HEK293 (cell line): Measurements from ENCODE around the gene GOSR2.
"Not testable (repeated sequence)": the region's sequence is repeated elsewhere in the genome, so short reads cannot be mapped to it uniquely, and the experiment has no call there.

Experiments used
- CTCF ChIA-PET: fragments of 350-600 bp; formaldehyde crosslinking; extraction: SDS; loops from one replicate; lab custom pipeline; 2021; ENCODE audit warnings: antibody characterized with exemption; lab: Yijun Ruan, JAX
- POLR2A ChIA-PET: fragments of 300-600 bp; formaldehyde crosslinking; extraction: SDS; loops from one replicate; lab custom pipeline; 2020; ENCODE audit warnings: antibody characterized with exemption, inconsistent platforms; lab: Yijun Ruan, JAX
- H3K27ac ChIP-seq: fragments of 200-500 bp; sonication (Bioruptor generic); 2 replicates; pipeline ENCODE4 v1.5.1; 2014; ENCODE audit warnings: low read depth, low read length, control low read depth, inconsistent platforms; ENCODE audit errors: extremely low read depth
- H3K36me3 ChIP-seq, 2 experiments: fragments of 200-500 bp in 1 of 2; sonication (Bioruptor generic) in 1 of 2; 1 replicate in 1 of 2; 2 replicates in 1 of 2; pipeline ENCODE4 v1.5.1; 2014 to 2017; ENCODE audit warnings: inconsistent platforms in 2 of 2, low read length in 2 of 2; ENCODE audit not compliant: control insufficient read depth in 2 of 2, insufficient read depth in 1 of 2
- H3K4me1 ChIP-seq: fragments of 200-500 bp; sonication (Bioruptor generic); 2 replicates; pipeline ENCODE4 v1.5.1; 2014; ENCODE audit warnings: mild to moderate bottlenecking, low read length, inconsistent platforms; ENCODE audit not compliant: control insufficient read depth, insufficient read depth
- H3K4me3 ChIP-seq: 2 replicates; pipeline ENCODE4 v1.5.1; 2011; ENCODE audit warnings: low read depth, mild to moderate bottlenecking, control low read depth, low read length, moderate library complexity
- H3K9me3 ChIP-seq: fragments of 200-500 bp; sonication (Bioruptor generic); 2 replicates; pipeline ENCODE4 v1.5.1; 2014; ENCODE audit warnings: low read depth, low read length, inconsistent platforms; ENCODE audit not compliant: control insufficient read depth, insufficient read depth
- MEIS1 ChIP-seq: sonication (generic); formaldehyde crosslinking; IDR thresholded peaks from 2 replicates; pipeline ENCODE4 v1.8.1; 2022; ENCODE audit warnings: missing genetic modification reagents, mild to moderate bottlenecking, borderline replicate concordance
- OVOL3 ChIP-seq: fragments of 450-650 bp; formaldehyde crosslinking; IDR thresholded peaks from 2 replicates; pipeline ENCODE4 v1.5.1; 2016; ENCODE audit warnings: missing biosample characterization, missing genetic modification characterization
- PRDM1 ChIP-seq: fragments of 450-650 bp; formaldehyde crosslinking; IDR thresholded peaks from 2 replicates; pipeline ENCODE4; 2016; ENCODE audit warnings: missing biosample characterization, missing genetic modification characterization
- TCF7L2 ChIP-seq: IDR thresholded peaks from 2 replicates; pipeline ENCODE4 v1.6.1; 2011; ENCODE audit warnings: low read depth, mild to moderate bottlenecking, inconsistent platforms, low read length, moderate library complexity, borderline replicate concordance
- ZNF114 ChIP-seq: fragments of 450-650 bp; formaldehyde crosslinking; IDR thresholded peaks from 2 replicates; pipeline ENCODE4 v1.5.0; 2017; ENCODE audit warnings: missing biosample characterization, missing genetic modification characterization
- ZNF146 ChIP-seq: fragments of 450-650 bp; formaldehyde crosslinking; IDR thresholded peaks from 2 replicates; pipeline ENCODE4 v1.5.1; 2016; ENCODE audit warnings: missing biosample characterization, missing genetic modification characterization
- ZNF274 ChIP-seq, 2 experiments: fragments of 200-500 bp in 1 of 2; fragments of 450-650 bp in 1 of 2; sonication (Bioruptor generic) in 1 of 2; formaldehyde crosslinking in 1 of 2; IDR thresholded peaks; 2 replicates each; pipeline versions ENCODE4 v1.5.1 to v1.6.1; 2014 to 2016; ENCODE audit warnings: borderline replicate concordance in 1 of 2, inconsistent platforms in 1 of 2, low read length in 1 of 2, missing biosample characterization in 1 of 2, missing genetic modification characterization in 1 of 2
- ZNF292 ChIP-seq: fragments of 450-650 bp; formaldehyde crosslinking; IDR thresholded peaks from 2 replicates; pipeline ENCODE4 v1.5.1; 2016; ENCODE audit warnings: low read depth, missing biosample characterization, missing genetic modification characterization, borderline replicate concordance
- ZNF354C ChIP-seq: fragments of 450-650 bp; formaldehyde crosslinking; IDR thresholded peaks from 2 replicates; pipeline ENCODE4 v1.5.1; 2016; ENCODE audit warnings: missing biosample characterization, missing genetic modification characterization, low read depth, borderline replicate concordance
- ZNF596 ChIP-seq: fragments of 450-650 bp; IDR thresholded peaks from 2 replicates; pipeline ENCODE4 v1.5.0; 2018; ENCODE audit warnings: missing biosample characterization, mild to moderate bottlenecking, missing genetic modification characterization, moderate library complexity
- ZNF677 ChIP-seq: fragments of 450-650 bp; IDR thresholded peaks from 2 replicates; pipeline ENCODE4 v1.5.0; 2018; ENCODE audit warnings: missing biosample characterization, mild to moderate bottlenecking, missing genetic modification characterization, moderate library complexity
- ZNF707 ChIP-seq: fragments of 450-650 bp; formaldehyde crosslinking; IDR thresholded peaks from 2 replicates; pipeline ENCODE4 v1.5.1; 2016; ENCODE audit warnings: missing biosample characterization, missing genetic modification characterization
- ZXDB ChIP-seq: fragments of 450-650 bp; formaldehyde crosslinking; IDR thresholded peaks from 2 replicates; pipeline ENCODE4 v1.5.1; 2016; ENCODE audit warnings: missing biosample characterization, missing genetic modification characterization
- TF ChIP-seq, protein P1 (sequence below): fragments of 450-650 bp; formaldehyde crosslinking; IDR thresholded peaks from 2 replicates; pipeline ENCODE4 v1.5.0; 2017; ENCODE audit warnings: missing biosample characterization, missing genetic modification characterization, borderline replicate concordance
- TF ChIP-seq, protein P2 (sequence below): fragments of 450-650 bp; formaldehyde crosslinking; IDR thresholded peaks from 2 replicates; pipeline ENCODE4 v1.5.1; 2016; ENCODE audit warnings: missing biosample characterization, missing genetic modification characterization

GOSR2 gene

GRCh38 chr17:46917516-46917915 lies 5.4 kb upstream of the GOSR2 start (continued):
- TF ChIP-seq, protein P1, sequence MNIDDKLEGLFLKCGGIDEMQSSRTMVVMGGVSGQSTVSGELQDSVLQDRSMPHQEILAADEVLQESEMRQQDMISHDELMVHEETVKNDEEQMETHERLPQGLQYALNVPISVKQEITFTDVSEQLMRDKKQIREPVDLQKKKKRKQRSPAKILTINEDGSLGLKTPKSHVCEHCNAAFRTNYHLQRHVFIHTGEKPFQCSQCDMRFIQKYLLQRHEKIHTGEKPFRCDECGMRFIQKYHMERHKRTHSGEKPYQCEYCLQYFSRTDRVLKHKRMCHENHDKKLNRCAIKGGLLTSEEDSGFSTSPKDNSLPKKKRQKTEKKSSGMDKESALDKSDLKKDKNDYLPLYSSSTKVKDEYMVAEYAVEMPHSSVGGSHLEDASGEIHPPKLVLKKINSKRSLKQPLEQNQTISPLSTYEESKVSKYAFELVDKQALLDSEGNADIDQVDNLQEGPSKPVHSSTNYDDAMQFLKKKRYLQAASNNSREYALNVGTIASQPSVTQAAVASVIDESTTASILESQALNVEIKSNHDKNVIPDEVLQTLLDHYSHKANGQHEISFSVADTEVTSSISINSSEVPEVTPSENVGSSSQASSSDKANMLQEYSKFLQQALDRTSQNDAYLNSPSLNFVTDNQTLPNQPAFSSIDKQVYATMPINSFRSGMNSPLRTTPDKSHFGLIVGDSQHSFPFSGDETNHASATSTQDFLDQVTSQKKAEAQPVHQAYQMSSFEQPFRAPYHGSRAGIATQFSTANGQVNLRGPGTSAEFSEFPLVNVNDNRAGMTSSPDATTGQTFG (tag by site-specific recombination), result no peak
- TF ChIP-seq OVOL3 (tag by site-specific recombination) (no peak), ZNF707 (no peak), ZNF292 (tag by site-specific recombination) (no peak), ZNF354C (no peak)
- TF ChIP-seq, protein P2, sequence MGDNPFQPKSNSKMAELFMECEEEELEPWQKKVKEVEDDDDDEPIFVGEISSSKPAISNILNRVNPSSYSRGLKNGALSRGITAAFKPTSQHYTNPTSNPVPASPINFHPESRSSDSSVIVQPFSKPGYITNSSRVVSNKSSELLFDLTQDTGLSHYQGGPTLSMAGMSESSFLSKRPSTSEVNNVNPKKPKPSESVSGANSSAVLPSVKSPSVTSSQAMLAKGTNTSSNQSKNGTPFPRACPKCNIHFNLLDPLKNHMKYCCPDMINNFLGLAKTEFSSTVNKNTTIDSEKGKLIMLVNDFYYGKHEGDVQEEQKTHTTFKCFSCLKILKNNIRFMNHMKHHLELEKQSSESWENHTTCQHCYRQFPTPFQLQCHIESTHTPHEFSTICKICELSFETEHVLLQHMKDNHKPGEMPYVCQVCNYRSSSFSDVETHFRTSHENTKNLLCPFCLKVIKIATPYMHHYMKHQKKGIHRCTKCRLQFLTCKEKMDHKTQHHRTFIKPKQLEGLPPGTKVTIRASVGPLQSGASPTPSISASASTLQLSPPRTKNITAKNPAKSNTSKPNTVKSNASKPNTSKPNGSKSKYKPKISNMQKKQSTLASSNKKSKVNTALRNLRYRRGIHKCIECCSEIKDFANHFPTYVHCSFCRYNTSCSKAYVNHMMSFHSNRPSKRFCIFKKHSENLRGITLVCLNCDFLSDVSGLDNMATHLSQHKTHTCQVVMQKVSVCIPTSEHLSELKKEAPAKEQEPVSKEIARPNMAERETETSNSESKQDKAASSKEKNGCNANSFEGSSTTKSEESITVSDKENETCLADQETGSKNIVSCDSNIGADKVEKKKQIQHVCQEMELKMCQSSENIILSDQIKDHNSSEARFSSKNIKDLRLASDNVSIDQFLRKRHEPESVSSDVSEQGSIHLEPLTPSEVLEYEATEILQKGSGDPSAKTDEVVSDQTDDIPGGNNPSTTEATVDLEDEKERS (tag by site-specific recombination), result no peak
- TF ChIP-seq, all 188 proteins: peak for 0

- H3K36me3 ChIP-seq, H3K9me3 ChIP-seq, H3K4me1 ChIP-seq, H3K27ac ChIP-seq, POLR2A ChIA-PET: not testable (repeated sequence)
- peak; percentile 99 for TF ChIP-seq ZNF146
- H3K4me3 ChIP-seq, result 0 out of 2 replicates have a peak overlapping the region, but pooled peaks have one; percentile 7
- CTCF ChIA-PET, result interaction anchor here (0.8 to 1.5 kb wide), 2 partner anchors 19 to 79 kb away, joined by 3 read pairs; no protein-coding TSS in a partner anchor
These were observed 998 bp upstream of the GOSR2 start for GRCh38 chr17:46921962-46922361.

DNA sequence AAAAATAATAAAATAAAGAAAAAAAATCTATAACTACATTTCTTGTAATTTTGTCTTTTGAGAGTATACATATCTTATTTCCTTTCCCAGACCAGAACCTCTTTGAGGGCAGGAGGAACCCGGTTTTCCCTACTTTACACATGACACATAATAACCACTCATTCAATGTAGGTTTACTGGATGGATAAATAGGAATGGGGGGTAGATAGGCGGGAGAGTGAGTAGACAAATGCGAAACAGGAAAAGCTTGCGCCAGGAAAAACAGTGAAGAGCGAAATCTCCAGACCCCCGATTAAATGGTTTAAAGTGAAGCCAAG lies 515 bp upstream of the GOSR2 start:
- POLR2A ChIA-PET, result no interaction called here
- TF ChIP-seq ZXDB (tag by site-specific recombination), result no peak
- TF ChIP-seq ZNF677 (tag by site-specific recombination), result no peak
- no peak for TF ChIP-seq TCF7L2
- TF ChIP-seq PRDM1, result peak; percentile 73; the same call in 1 of the 2 replicates
- no peak for TF ChIP-seq ZNF114 (tag by site-specific recombination)
- no peak for TF ChIP-seq MEIS1 (CRISPR knock-in tag)
- no peak for TF ChIP-seq ZNF354C
- TF ChIP-seq ZNF596, result no peak
- TF ChIP-seq ZNF274 (IDR thresholded peaks at IDR 0.05; ENCODE audit: low read length), result no peak
- no peak for TF ChIP-seq ZNF274 (tag by site-specific recombination; IDR thresholded peaks at IDR 0.05; ENCODE audit: borderline replicate concordance)
- Histone ChIP-seq H3K9me3 (no peaks in the 10 kb centered on the region), H3K27ac (peak overlapping the region; percentile 94), H3K4me1 (peaks cover 6% of the 10 kb centered on the region), H3K4me3 (peak overlapping the region; percentile 98), H3K36me3 (peaks cover 0 to 4% of the 10 kb centered on the region in 2 experiments; a peak in 1 of 3 replicates)
- CTCF ChIA-PET, result interaction anchor here (0.8 kb wide), 1 partner anchor 18 kb away, joined by 3 read pairs; no protein-coding TSS in a partner anchor
